Adrenal gland (tissue), 5 donors: ENCODE measurements around the gene RALB.

Experiments
- CTCF ChIP-seq, 6 experiments: fragments of 450-650 bp in 4 of 6; fragments of 200-600 bp in 2 of 6; sonication (generic) in 1 of 6; IDR thresholded peaks; 1 replicate in 5 of 6; 2 replicates in 1 of 6; pipeline versions ENCODE4 v1.5.1 to v1.8.0; 2016 to 2021; ENCODE audit warnings: antibody characterized with exemption in 6 of 6, mild to moderate bottlenecking in 2 of 6, moderate library complexity in 1 of 6
- POLR2A ChIP-seq, 2 donors: fragments of 450-650 bp; IDR thresholded peaks; one replicate each; pipeline ENCODE4 v1.6.1; 2017; ENCODE audit warnings: antibody characterized with exemption in 2 of 2, mild to moderate bottlenecking in 2 of 2, moderate library complexity in 1 of 2
- donor health status: DM: no; HTN: no; CAD: no.

GRCh38 chr2:120279708-120280107, 27.1 kb downstream of the RALB start:
- TF ChIP-seq CTCF (IDR thresholded peaks at IDR 0.05) (no peak), POLR2A (IDR thresholded peaks at IDR 0.05) (no peak)
